Peyer's patch (tissue), 4 donors: ENCODE results near the gene UVRAG. TPM values are rescaled to one million over a fixed set of nuclear protein-coding genes. Genes with fewer than 3 reads are reported as not detected.
A peak's percentile ranks its signal among the peaks of the same experiment; 100 is the strongest.

Experiments
- DNase-seq, 3 donors: peaks; one replicate each; pipeline ENCODE4 v3.0.0-alpha.2; 2017 to 2019
- H3K27ac ChIP-seq, 4 donors: fragments of 200-600 bp; sonication (generic); one replicate each; pipeline ENCODE4 v1.5.1; 2016 to 2019
- H3K27me3 ChIP-seq, 2 donors: fragments of 200-600 bp; sonication (generic); one replicate each; pipeline ENCODE4 v1.5.1; 2019
- H3K36me3 ChIP-seq, 3 donors: fragments of 200-600 bp; sonication (generic); one replicate each; pipeline ENCODE4 v1.5.1; 2016 to 2019
- H3K4me1 ChIP-seq, 4 donors: fragments of 200-600 bp; sonication (generic); one replicate each; pipeline ENCODE4 v1.5.1; 2016 to 2019
- H3K4me3 ChIP-seq, 4 donors: fragments of 200-600 bp; sonication (generic); 1 replicate in 3 of 4; 2 replicates in 1 of 4; pipeline ENCODE4 v1.5.1; 2016 to 2019; ENCODE audit warnings: mild to moderate bottlenecking in 1 of 4
- H3K9me3 ChIP-seq, 4 donors: fragments of 200-600 bp; sonication (generic); one replicate each; pipeline ENCODE4 v1.5.1; 2016 to 2019; ENCODE audit warnings: mild to moderate bottlenecking in 1 of 4
- CTCF ChIP-seq, 6 experiments: fragments of 450-650 bp in 4 of 6; fragments of 200-600 bp in 2 of 6; sonication (generic) in 1 of 6; IDR thresholded peaks; one replicate each; pipeline ENCODE4 v1.5.1; 2017 to 2019; ENCODE audit warnings: antibody characterized with exemption in 6 of 6, mild to moderate bottlenecking in 3 of 6, moderate library complexity in 1 of 6
- POLR2A ChIP-seq, 2 donors: fragments of 450-650 bp; IDR thresholded peaks; one replicate each; pipeline ENCODE4 v1.5.1; 2017; ENCODE audit warnings: antibody characterized with exemption in 2 of 2, mild to moderate bottlenecking in 2 of 2, moderate library complexity in 2 of 2
- total RNA-seq, 4 donors: library from RNA; depleted of rRNA; stranded (reverse); fragments of >200 nt; gene quantifications; one replicate each; pipeline ENCODE4 v1.1.0, GENCODE V29; 2016

Gene UVRAG
- total RNA-seq, 4 donors from 2014 or later: 13.8 to 64.4 (median 22.1) TPM

GRCh38 chr11:76067099-76067498 is 252.1 kb downstream of the UVRAG start:
- no peak overlapping the region for H3K4me3 ChIP-seq
- no peak overlapping the region for H3K27ac ChIP-seq
- H3K9me3 ChIP-seq: no peaks in the 10 kb centered on the region
- no peaks in the 10 kb centered on the region for H3K27me3 ChIP-seq
- H3K4me1 ChIP-seq: no peaks in the 10 kb centered on the region
- peaks cover 0 to 27% (median 0%) of the 10 kb centered on the region in 3 donors for H3K36me3 ChIP-seq
- no peak for TF ChIP-seq POLR2A (IDR thresholded peaks at IDR 0.05)
- no peak for TF ChIP-seq CTCF (IDR thresholded peaks at IDR 0.05)
- DNase-seq: no peak

- peaks cover 0 to 27% (median 0%) of the 10 kb centered on the region in 3 donors for H3K36me3 ChIP-seq
- peaks cover 0 to under 1% (median 0%) of the 10 kb centered on the region in 4 donors for H3K4me1 ChIP-seq
- TF ChIP-seq POLR2A (IDR thresholded peaks at IDR 0.05) (no peak), CTCF (IDR thresholded peaks at IDR 0.05) (no peak)
- H3K4me3 ChIP-seq: no peak overlapping the region
- H3K9me3 ChIP-seq: no peaks in the 10 kb centered on the region
- DNase-seq: no peak
- no peaks in the 10 kb centered on the region for H3K27me3 ChIP-seq
- no peak overlapping the region for H3K27ac ChIP-seq
Observed at GRCh38 chr11:76069001-76069400, 254.0 kb downstream of the UVRAG start.

GRCh38 chr11:76071090-76071489 is 256.1 kb downstream of the UVRAG start:
- DNase-seq: no peak
- H3K9me3 ChIP-seq: no peaks in the 10 kb centered on the region
- peaks cover 0 to 10% (median 0%) of the 10 kb centered on the region in 4 donors for H3K4me1 ChIP-seq
- peak overlapping the region in 2 of 4 donors; percentile 24 to 52 for H3K27ac ChIP-seq
- peaks cover 0 to 20% (median 0%) of the 10 kb centered on the region in 3 donors for H3K36me3 ChIP-seq
- no peaks in the 10 kb centered on the region for H3K27me3 ChIP-seq
- H3K4me3 ChIP-seq: no peak overlapping the region
- TF ChIP-seq CTCF (IDR thresholded peaks at IDR 0.05) (no peak), POLR2A (IDR thresholded peaks at IDR 0.05) (no peak)

GRCh38 chr11:76073724-76074123 is 258.7 kb downstream of the UVRAG start:
- TF ChIP-seq CTCF (IDR thresholded peaks at IDR 0.05) (no peak), POLR2A (IDR thresholded peaks at IDR 0.05) (no peak)
- no peak overlapping the region for H3K27ac ChIP-seq
- H3K9me3 ChIP-seq: no peaks in the 10 kb centered on the region
- no peak for DNase-seq
- no peaks in the 10 kb centered on the region for H3K27me3 ChIP-seq
- no peaks in the 10 kb centered on the region for H3K36me3 ChIP-seq
- H3K4me1 ChIP-seq: peaks cover 0 to 10% (median 0%) of the 10 kb centered on the region in 4 donors
- H3K4me3 ChIP-seq: no peak overlapping the region

- Histone ChIP-seq H3K27ac (no peak overlapping the region), H3K4me1 (peaks cover 0 to 10% (median 0%) of the 10 kb centered on the region in 4 donors), H3K4me3 (no peak overlapping the region), H3K27me3 (no peaks in the 10 kb centered on the region), H3K9me3 (no peaks in the 10 kb centered on the region), H3K36me3 (no peaks in the 10 kb centered on the region)
- TF ChIP-seq CTCF (IDR thresholded peaks at IDR 0.05): no peak
- TF ChIP-seq POLR2A (IDR thresholded peaks at IDR 0.05): no peak
- no peak for DNase-seq
Observed at GRCh38 chr11:76074148-76075095, 259.4 kb downstream of the UVRAG start.
